HepG2 (cell line): ENCODE data around the gene XXYLT1. TPM values are rescaled to one million over a fixed set of nuclear protein-coding genes. Genes with fewer than 3 reads are reported as not detected.

ENCODE experiments used
- AGO2 ChIP-seq: fragments of 200-400 bp; formaldehyde crosslinking; optimal IDR thresholded peaks from 2 replicates; pipeline ENCODE3; 2017; ENCODE audit warnings: mild to moderate bottlenecking, low read depth, low read length, moderate library complexity
- ETV5 ChIP-seq: IDR thresholded peaks from 2 replicates; pipeline ENCODE4 v1.6.1; 2018; ENCODE audit warnings: missing biosample characterization, missing genetic modification reagents, inconsistent platforms, borderline replicate concordance
- KLF12 ChIP-seq: sonication (generic); formaldehyde crosslinking; IDR thresholded peaks from 2 replicates; pipeline ENCODE4 v1.4.0; 2020; ENCODE audit warnings: missing genetic modification reagents, borderline replicate concordance
- MNT ChIP-seq: fragments of 450-650 bp; IDR thresholded peaks from 2 replicates; pipeline ENCODE4 v1.6.1; 2016
- MTA1 ChIP-seq: sonication (generic); formaldehyde crosslinking; IDR thresholded peaks from 2 replicates; pipeline ENCODE4 v1.4.0; 2020; ENCODE audit warnings: missing genetic modification reagents, mild to moderate bottlenecking, borderline replicate concordance
- MTA3 ChIP-seq: sonication (generic); formaldehyde crosslinking; IDR thresholded peaks from 2 replicates; pipeline ENCODE4 v1.4.0; 2020; ENCODE audit warnings: missing genetic modification reagents
- NBN ChIP-seq: fragments of 450-650 bp; conservative IDR thresholded peaks from 2 replicates; pipeline ENCODE4 v1.6.1; 2017
- NCOA2 ChIP-seq: sonication (generic); formaldehyde crosslinking; IDR thresholded peaks from 2 replicates; pipeline ENCODE4 v1.8.0; 2022; ENCODE audit warnings: inconsistent platforms
- RXRA ChIP-seq: sonication (generic); formaldehyde crosslinking; IDR thresholded peaks from 2 replicates; pipeline ENCODE4 v1.5.1; 2020; ENCODE audit warnings: missing genetic modification reagents
- RXRB ChIP-seq: IDR thresholded peaks from 2 replicates; pipeline ENCODE4 v1.6.1; 2016; ENCODE audit warnings: borderline replicate concordance, missing genetic modification reagents, missing compliant biosample characterization
- SKI ChIP-seq: fragments of 450-650 bp; IDR thresholded peaks from one replicate; pipeline ENCODE4 v1.6.1; 2018; ENCODE audit warnings: mild to moderate bottlenecking; ENCODE audit not compliant: partially characterized antibody
- SKIL ChIP-seq: sonication (generic); formaldehyde crosslinking; IDR thresholded peaks from 2 replicates; pipeline ENCODE4 v1.8.0; 2022; ENCODE audit warnings: missing genetic modification reagents, mild to moderate bottlenecking, moderate library complexity, borderline replicate concordance
- SOX5 ChIP-seq: IDR thresholded peaks from 2 replicates; pipeline ENCODE4 v1.6.1; 2016; ENCODE audit warnings: borderline replicate concordance
- SRSF4 ChIP-seq: fragments of 200-400 bp; formaldehyde crosslinking; IDR thresholded peaks from one replicate; pipeline ENCODE4 v1.6.1; 2018; ENCODE audit warnings: mild to moderate bottlenecking, low read depth, low read length, moderate library complexity; ENCODE audit not compliant: poor library complexity, severe bottlenecking
- TBX3 ChIP-seq: fragments of 450-650 bp; IDR thresholded peaks from 2 replicates; pipeline ENCODE4 v1.6.1; 2017; ENCODE audit warnings: antibody characterized with exemption, mild to moderate bottlenecking, inconsistent platforms, borderline replicate concordance
- ZKSCAN8 ChIP-seq: IDR thresholded peaks from 2 replicates; pipeline ENCODE4 v1.6.1; 2016; ENCODE audit warnings: borderline replicate concordance, missing genetic modification reagents, missing compliant biosample characterization
- ZMYM3 ChIP-seq: sonication (generic); formaldehyde crosslinking; IDR thresholded peaks from 2 replicates; pipeline ENCODE4 v1.5.1; 2020; ENCODE audit warnings: mild to moderate bottlenecking, missing genetic modification reagents
- ZNF225 ChIP-seq: sonication (generic); formaldehyde crosslinking; IDR thresholded peaks from 2 replicates; pipeline ENCODE4 v1.4.0; 2020; ENCODE audit warnings: mild to moderate bottlenecking, missing genetic modification reagents
- ZNF496 ChIP-seq: sonication (generic); formaldehyde crosslinking; IDR thresholded peaks from 2 replicates; pipeline ENCODE4 v1.8.1; 2023; ENCODE audit warnings: mild to moderate bottlenecking, moderate library complexity, missing genetic modification reagents; ENCODE audit not compliant: insufficient replicate concordance
- ZNF577 ChIP-seq: sonication (generic); formaldehyde crosslinking; IDR thresholded peaks from 2 replicates; pipeline ENCODE4 v1.4.0; 2020; ENCODE audit warnings: mild to moderate bottlenecking, low read depth, missing genetic modification reagents, borderline replicate concordance
- ZSCAN30 ChIP-seq: sonication (generic); formaldehyde crosslinking; IDR thresholded peaks from 2 replicates; pipeline ENCODE4 v1.5.0; 2020; ENCODE audit warnings: mild to moderate bottlenecking, missing genetic modification reagents
- polyA plus RNA-seq, 8 experiments: library from polyadenylated mRNA; depleted of rRNA in 3 of 8; stranded (reverse) in 7 of 8; unstranded in 1 of 8; fragments of >200 nt; fragmentation: Illumina TruSeq in 4 of 8; extraction: Trizol in 4 of 8; gene quantifications; 2 replicates each; pipeline versions ENCODE4 v1.2.1 to v1.2.3, GENCODE V29; 2011 to 2016; ENCODE audit warnings: low read depth in 4 of 8, missing spikeins in 1 of 8, mixed read lengths in 1 of 8; ENCODE audit not compliant: insufficient read depth in 1 of 8
- total RNA-seq, 5 experiments: library from RNA; depleted of rRNA; stranded (reverse); fragments of >200 nt; fragmentation: Illumina TruSeq; extraction: Trizol; gene quantifications; 2 replicates each; pipeline ENCODE4 v1.2.3, GENCODE V29; 2016; ENCODE audit warnings: low read depth in 1 of 5
- TF ChIP-seq, protein P1 (sequence below): sonication (generic); formaldehyde crosslinking; IDR thresholded peaks from 2 replicates; pipeline ENCODE4 v1.5.1; 2020; ENCODE audit warnings: missing genetic modification reagents, mild to moderate bottlenecking, borderline replicate concordance
- TF ChIP-seq, protein P2 (sequence below): IDR thresholded peaks from 2 replicates; pipeline ENCODE4 v1.6.1; 2016; ENCODE audit warnings: missing compliant biosample characterization, missing genetic modification reagents, borderline replicate concordance
- TF ChIP-seq, protein P3 (sequence below): sonication (generic); formaldehyde crosslinking; IDR thresholded peaks from 2 replicates; pipeline ENCODE4 v1.5.0; 2020; ENCODE audit warnings: missing genetic modification reagents

The XXYLT1 gene
- total and polyA plus RNA-seq, 2 of the 13 experiments (the other 11 are each of a cell fraction or from before 2014, with no cell fraction given): 17.7 to 19.0 TPM

- no peak for TF ChIP-seq NBN
- TF ChIP-seq, protein P1, sequence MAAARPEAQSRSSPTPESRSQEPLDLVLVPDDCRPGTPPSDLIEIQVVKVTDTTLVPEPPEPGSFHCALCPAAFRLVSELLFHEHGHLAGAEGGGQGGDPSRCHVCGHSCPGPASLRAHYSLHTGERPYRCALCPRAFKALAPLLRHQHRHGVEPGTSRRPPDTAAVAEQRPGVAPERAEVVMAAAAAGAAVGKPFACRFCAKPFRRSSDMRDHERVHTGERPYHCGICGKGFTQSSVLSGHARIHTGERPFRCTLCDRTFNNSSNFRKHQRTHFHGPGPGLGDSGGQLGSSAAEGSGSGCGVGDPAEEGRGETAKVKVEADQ (CRISPR knock-in tag): 0 out of 2 replicates have a peak, but pooled peaks have one; percentile 32
- TF ChIP-seq SKI: peak; percentile 90
- TF ChIP-seq ETV5 (CRISPR knock-in tag): peak; percentile 98
- no peak for TF ChIP-seq KLF12 (CRISPR knock-in tag)
- no peak for TF ChIP-seq AGO2
- TF ChIP-seq ZNF577 (CRISPR knock-in tag): no peak
- peak; percentile 91 for TF ChIP-seq SKIL (CRISPR knock-in tag)
- TF ChIP-seq ZSCAN30 (CRISPR knock-in tag): no peak
- TF ChIP-seq MNT: no peak
- TF ChIP-seq ZKSCAN8 (CRISPR knock-in tag): peak; percentile 93
- TF ChIP-seq MTA3 (CRISPR knock-in tag): no peak
- TF ChIP-seq RXRA (CRISPR knock-in tag): peak; percentile 93; the same call in 1 of the 2 replicates
- TF ChIP-seq SRSF4: no peak
- TF ChIP-seq ZMYM3 (CRISPR knock-in tag): peak; percentile 57; the same call in 1 of the 2 replicates
- peak; percentile 23; the same call in 1 of the 2 replicates for TF ChIP-seq MTA1 (CRISPR knock-in tag)
- TF ChIP-seq, protein P2, sequence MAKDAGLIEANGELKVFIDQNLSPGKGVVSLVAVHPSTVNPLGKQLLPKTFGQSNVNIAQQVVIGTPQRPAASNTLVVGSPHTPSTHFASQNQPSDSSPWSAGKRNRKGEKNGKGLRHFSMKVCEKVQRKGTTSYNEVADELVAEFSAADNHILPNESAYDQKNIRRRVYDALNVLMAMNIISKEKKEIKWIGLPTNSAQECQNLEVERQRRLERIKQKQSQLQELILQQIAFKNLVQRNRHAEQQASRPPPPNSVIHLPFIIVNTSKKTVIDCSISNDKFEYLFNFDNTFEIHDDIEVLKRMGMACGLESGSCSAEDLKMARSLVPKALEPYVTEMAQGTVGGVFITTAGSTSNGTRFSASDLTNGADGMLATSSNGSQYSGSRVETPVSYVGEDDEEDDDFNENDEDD (CRISPR knock-in tag): no peak; the same call in 1 of the 2 replicates
- TF ChIP-seq, protein P3, sequence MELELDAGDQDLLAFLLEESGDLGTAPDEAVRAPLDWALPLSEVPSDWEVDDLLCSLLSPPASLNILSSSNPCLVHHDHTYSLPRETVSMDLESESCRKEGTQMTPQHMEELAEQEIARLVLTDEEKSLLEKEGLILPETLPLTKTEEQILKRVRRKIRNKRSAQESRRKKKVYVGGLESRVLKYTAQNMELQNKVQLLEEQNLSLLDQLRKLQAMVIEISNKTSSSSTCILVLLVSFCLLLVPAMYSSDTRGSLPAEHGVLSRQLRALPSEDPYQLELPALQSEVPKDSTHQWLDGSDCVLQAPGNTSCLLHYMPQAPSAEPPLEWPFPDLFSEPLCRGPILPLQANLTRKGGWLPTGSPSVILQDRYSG: peak; percentile 68; the same call in 1 of the 2 replicates
- peak; percentile 99 for TF ChIP-seq SOX5
- TF ChIP-seq RXRB (CRISPR knock-in tag): peak; percentile 98
- no peak for TF ChIP-seq ZNF225 (CRISPR knock-in tag)
- peak; percentile 100 for TF ChIP-seq NCOA2 (CRISPR knock-in tag)
- TF ChIP-seq TBX3: peak; percentile 98
- no peak for TF ChIP-seq ZNF496
These were observed 106.2 kb downstream of the XXYLT1 start (continued) for GRCh38 chr3:195164573-195165264.
